Stimulated activated CD4-positive, alpha-beta T cell treated with anti-CD3 and anti-CD28 coated beads, TNF-alpha, amount 100 ng/mL, for 24 hours (primary cell): ENCODE measurements around the gene CTNNB1.
"Not testable (repeated sequence)": the region's sequence is repeated elsewhere in the genome, so short reads cannot be mapped to it uniquely, and the experiment has no call there.

ENCODE experiments used
- DNase-seq, 3 experiments: peaks; one replicate each; pipeline ENCODE4 v3.0.0-alpha.2; 2020; ENCODE audit warnings: low read depth in 3 of 3

CTNNB1 gene

DNA sequence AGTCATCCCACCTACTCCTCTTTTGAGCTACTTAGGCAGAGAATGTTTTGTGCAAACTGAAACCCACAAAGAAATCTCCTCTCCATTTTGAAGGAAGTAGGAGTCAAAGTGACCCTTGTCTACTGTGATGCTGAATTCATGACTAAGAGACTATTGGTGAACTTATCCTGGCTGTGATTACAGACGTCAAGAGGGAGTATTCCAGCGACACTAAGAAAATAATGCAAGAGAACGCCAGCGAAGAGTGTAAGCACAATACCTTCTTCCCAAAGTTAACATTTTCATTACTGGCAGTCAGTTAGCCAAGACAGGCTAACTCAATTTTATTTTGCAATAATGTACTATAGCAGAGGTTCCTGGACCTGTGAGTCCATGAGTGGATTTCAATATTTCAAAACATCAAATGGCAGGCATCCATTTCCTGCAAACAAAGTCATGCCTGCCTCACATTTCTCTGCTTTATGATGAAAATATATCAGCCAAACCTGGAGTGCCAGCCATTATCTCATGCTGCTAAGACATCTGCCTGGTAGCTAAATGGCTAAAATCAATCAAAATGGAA lies 59.0 kb downstream of the CTNNB1 start:
- DNase-seq: no peak

GRCh38 chr3:41259449-41260062 lies 60.3 kb downstream of the CTNNB1 start:
- no peak for DNase-seq

GRCh38 chr3:41260063-41260450 lies 60.8 kb downstream of the CTNNB1 start:
- DNase-seq: no peak

DNA sequence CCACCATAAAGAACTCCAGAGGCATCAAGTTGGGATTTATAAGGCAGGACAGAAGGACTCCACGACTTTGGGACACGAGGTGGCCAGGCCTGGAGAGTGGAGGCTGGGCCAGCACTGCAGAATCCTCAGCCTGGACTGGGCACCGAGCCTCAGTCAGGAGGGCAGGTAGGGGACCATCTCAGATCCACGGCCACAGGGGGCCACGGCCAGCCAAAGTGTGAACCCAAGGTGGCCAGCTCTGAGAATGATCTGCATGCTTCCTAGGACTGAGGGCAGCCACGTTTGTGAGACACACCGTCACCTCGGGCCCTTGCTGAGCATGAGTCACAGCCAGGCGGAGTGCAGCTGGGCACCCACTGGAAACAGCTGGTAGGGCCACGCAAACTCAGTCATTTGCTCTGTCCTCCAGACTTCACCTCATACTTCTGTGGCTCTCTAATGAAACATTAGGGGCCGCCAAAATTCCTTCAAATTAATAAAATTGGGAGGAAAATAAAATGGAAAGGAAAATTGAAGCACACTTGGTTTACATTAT lies 65.8 kb downstream of the CTNNB1 start:
- DNase-seq: no peak

DNA sequence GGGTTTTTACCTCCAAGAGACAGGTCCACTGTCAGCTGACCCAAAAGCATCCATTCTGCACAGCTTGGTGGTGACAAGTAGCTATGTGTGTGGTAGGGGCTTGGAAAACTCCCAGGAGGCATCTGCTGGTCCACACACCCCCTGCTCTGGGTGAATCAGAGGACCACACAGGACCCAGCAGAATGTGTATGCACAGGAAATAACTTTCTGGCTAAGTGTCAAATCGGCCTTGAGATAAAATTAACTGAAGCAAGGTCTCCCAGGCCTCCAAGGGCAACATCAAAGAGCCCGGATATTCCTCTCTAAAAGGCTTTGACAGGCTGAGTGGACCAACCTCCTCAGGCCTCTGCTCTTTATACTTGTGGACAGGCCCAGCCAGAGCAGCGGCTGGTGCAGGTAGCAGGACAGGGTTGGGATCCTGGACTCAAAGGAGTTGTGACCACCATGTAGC lies 66.5 kb downstream of the CTNNB1 start:
- DNase-seq: no peak

DNA sequence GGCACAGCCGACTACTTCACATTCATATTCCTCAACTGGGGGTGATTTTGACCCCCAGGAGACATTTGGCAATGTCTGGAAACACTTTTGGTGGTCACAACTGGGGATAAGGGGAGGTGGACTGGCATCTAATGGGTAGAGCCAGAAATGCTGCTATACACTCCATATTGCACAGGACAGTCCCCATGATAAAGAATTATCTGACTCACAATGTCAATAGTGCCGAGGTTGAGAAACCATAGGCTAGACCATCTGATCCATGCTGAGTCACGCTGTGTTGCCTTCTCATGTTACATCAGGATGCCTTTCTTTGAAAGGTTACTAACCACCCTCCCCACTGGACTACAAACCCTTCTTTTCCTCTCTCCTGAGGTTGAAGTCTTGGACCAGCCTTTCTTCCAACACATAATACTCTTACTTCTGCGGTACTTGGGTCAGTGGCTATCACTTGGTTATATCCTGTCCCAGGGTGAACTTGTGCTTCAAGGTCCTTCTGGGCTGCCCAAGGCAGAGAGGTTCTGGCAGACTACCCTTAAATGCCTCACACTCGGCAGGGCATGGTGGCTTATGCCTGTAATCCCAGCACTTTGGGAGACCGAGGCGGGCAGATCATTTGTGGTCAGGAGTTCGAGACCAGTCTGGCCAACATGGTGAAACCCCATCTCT lies 68.8 kb downstream of the CTNNB1 start:
- DNase-seq: no peak

DNA sequence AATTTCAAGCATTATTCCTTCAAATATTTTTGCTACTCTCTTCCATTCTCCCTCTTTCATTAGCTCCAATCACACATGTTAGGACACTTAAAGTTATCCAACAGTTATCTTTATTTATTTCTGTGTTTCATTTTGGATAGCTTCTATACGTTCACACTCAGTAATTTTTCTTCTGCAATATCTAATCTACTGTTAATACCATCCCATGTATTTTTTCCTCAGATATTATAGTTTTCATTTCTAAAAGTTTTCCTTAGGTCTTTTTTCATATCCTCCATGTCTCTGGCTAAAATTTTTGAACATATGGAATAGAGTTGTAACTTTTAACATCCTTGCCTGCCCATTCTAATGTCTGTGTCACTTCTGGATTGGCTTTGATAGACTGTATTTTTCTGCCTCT lies 73.4 kb downstream of the CTNNB1 start:
- no peak for DNase-seq

GRCh38 chr3:41274944-41275668 lies 75.8 kb downstream of the CTNNB1 start:
- DNase-seq: no peak

DNA sequence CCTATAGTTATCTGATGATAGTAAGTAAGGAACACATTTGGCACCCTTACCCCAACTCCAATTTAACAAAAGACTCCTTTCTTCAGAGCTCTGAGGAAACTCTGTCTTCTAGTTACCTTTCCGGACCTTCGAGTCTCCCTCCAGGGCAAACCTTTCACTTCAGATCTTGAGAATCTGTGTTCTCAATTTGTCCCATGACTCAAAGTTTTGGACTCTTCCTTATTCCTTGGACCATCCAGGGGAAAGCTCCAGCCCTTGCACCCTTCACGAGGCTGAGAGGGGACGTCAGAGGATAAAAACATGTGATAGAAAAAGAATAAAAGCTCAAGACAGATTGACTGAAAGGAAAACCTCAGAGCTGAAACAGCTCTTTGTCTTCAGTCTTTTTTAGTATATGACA lies 76.9 kb downstream of the CTNNB1 start:
- DNase-seq: no peak

DNA sequence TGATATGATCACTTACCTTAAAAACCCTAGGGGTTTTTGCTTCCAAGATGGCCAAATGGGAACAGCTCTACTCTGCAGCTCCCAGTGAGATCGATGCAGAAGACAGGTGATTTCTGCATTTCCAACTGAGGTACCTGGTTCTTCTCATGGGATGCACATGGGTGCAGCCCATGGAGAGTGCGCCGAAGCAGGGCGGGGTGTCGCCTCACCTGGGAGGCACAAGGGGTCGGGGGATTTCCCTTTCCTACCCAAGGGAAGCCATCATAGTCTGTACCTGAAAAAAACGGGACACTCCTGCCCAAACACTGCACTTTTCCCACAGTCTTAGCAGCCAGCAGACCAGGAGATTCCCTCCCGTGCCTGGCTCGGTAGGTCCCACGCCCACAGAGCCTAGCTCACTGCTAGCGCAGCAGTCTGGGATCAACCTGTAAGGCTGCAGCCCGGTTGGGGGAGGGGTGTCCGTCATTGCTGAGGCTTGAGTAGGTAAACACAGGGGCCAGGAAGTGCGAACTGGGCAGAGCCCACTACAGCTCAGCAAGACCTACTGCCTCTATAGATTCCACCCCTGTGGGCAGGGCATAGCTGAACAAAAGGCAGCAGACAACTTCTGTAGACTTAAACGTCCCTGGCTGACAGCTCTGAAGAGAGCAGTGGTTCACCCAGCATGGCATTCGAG lies 78.6 kb downstream of the CTNNB1 start:
- no peak for DNase-seq

DNA sequence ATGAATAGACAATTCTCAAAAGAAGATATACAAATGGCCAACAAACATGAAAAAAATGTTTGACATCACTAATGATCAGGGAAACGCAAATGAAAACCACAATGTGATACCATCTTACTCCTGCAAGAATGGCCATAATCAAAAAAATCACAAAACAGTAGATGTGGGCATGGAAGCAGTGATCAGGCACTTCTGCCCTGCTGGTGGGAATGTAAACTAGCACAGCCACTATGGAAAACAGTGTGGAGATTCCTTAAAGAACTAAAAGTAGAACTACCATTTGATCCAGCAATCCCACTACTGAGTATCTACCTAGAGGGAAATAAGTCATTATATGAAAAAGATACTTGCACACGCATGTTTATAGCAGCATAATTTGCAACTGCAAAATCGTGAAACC lies 85.6 kb downstream of the CTNNB1 start:
- DNase-seq: not testable (repeated sequence)

DNA sequence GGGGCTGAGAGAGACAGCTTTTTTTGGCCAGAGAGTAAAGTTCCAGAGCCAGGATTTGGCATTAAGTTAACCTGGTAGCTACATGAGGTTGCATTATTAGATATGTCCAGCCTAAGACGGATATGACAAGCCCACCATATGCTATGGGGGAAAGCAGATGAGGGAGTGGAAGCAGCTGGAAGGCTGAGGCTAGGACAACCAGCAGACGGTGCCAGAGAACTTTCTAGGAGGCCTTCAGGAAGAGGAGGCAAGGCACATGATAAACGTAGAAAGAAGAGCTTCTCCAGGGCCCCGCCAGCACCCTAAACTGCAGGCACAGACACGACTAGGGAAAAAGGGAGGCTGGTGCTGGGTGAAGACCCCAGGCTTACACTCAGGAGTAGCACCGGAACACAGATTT lies 87.0 kb downstream of the CTNNB1 start:
- DNase-seq: no peak

DNA sequence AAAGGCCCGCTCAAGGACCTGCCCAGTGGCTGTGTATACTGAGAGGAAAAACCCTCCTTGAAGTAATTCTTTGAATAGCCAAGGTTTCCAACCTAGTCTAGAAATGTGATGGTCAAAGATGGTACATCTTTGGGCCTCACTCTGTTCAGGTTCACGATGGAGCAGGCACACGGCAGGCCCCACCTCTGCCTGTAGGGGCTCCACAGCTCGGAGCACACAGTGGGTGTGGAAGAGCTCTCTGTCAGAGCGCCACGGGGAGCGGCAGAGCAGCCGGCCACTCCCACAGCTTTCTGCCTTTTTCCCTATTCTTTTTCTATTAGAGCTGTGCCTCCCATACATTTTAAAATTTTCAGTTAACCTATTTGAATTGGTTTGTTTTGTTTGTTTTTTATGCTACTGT lies 89.5 kb downstream of the CTNNB1 start:
- no peak for DNase-seq
